VCaP (cell line): ENCODE results near the gene C1QTNF6.

Source experiments
- H3K27ac ChIP-seq: fragments of 450-650 bp; 2 replicates; pipeline ENCODE4 v1.5.1; 2017
- CTCF ChIP-seq: fragments of 450-650 bp; conservative IDR thresholded peaks from 2 replicates; pipeline ENCODE4 v1.5.1; 2017; ENCODE audit warnings: mild to moderate bottlenecking, moderate library complexity

C1QTNF6 gene

GRCh38 chr22:37212174-37212906 lies 24.3 kb upstream of the C1QTNF6 start, which contains the start of gene SSTR3:
SSTR3 (minus strand) TSS chr22:37212477; CDS start chr22:37207803, 4,674 bp downstream.
- TF ChIP-seq CTCF, result no peak
- H3K27ac ChIP-seq, result no peak within 1 kb of the TSS

GRCh38 chr22:37211866-37212173 lies 23.8 kb upstream of the C1QTNF6 start:
- TF ChIP-seq CTCF, result no peak
- no peak overlapping the region for H3K27ac ChIP-seq

GRCh38 chr22:37211075-37211865 lies 23.2 kb upstream of the C1QTNF6 start:
- H3K27ac ChIP-seq, result no peak overlapping the region
- no peak for TF ChIP-seq CTCF

GRCh38 chr22:37210041-37210803 lies 22.2 kb upstream of the C1QTNF6 start:
- no peak for TF ChIP-seq CTCF
- H3K27ac ChIP-seq, result no peak overlapping the region

GRCh38 chr22:37209140-37209845 lies 21.2 kb upstream of the C1QTNF6 start:
- H3K27ac ChIP-seq, result no peak overlapping the region

GRCh38 chr22:37208401-37209139 lies 20.5 kb upstream of the C1QTNF6 start:
- no peak overlapping the region for H3K27ac ChIP-seq
- no peak for TF ChIP-seq CTCF

More at GRCh38 chr22:37209140-37209845, 21.2 kb upstream of the C1QTNF6 start:
- TF ChIP-seq CTCF, result no peak
